GM23338 (cell line): ENCODE measurements around the gene MAFB. TPM values are rescaled to one million over a fixed set of nuclear protein-coding genes. Genes with fewer than 3 reads are reported as not detected.

Experiments
- ATAC-seq: fragments of 200-7000 bp; cut with Tn5 transposase; 3 replicates; pipeline ENCODE4 v1.9.1; 2020
- DNase-seq: peaks from one replicate; pipeline ENCODE4 v3.0.0-alpha.2; 2015; ENCODE audit warnings: low spot score
- H2AFZ ChIP-seq: fragments of 200-600 bp; sonication (generic); 2 replicates; pipeline ENCODE4 v1.8.0; 2016; ENCODE audit warnings: antibody characterized with exemption, mild to moderate bottlenecking, moderate library complexity
- H3F3A ChIP-seq: fragments of 200-600 bp; sonication (generic); replicated peaks from 2 replicates; pipeline ENCODE4 v1.8.0; 2017; ENCODE audit warnings: antibody characterized with exemption, mixed run types, low read depth
- H3K27ac ChIP-seq: fragments of 200-600 bp; sonication (generic); 2 replicates; pipeline ENCODE4 v1.6.1; 2016; ENCODE audit warnings: low read depth
- H3K27me3 ChIP-seq: fragments of 200-600 bp; sonication (generic); 2 replicates; pipeline ENCODE4 v1.8.0; 2016; ENCODE audit warnings: mild to moderate bottlenecking, mixed run types, moderate library complexity; ENCODE audit not compliant: insufficient read depth
- H3K36me3 ChIP-seq: fragments of 200-600 bp; sonication (generic); 2 replicates; pipeline ENCODE4 v1.8.0; 2016; ENCODE audit warnings: mild to moderate bottlenecking; ENCODE audit not compliant: insufficient read depth
- H3K4me1 ChIP-seq: fragments of 200-600 bp; sonication (generic); 2 replicates; pipeline ENCODE4 v1.8.0; 2016; ENCODE audit warnings: mild to moderate bottlenecking, moderate library complexity; ENCODE audit not compliant: insufficient read depth
- H3K4me2 ChIP-seq: fragments of 200-600 bp; sonication (generic); 2 replicates; pipeline ENCODE4 v1.7.1; 2017; ENCODE audit warnings: mixed run types
- H3K4me3 ChIP-seq: fragments of 200-600 bp; sonication (generic); 2 replicates; pipeline ENCODE4 v1.6.1; 2016; ENCODE audit warnings: mixed run types
- H3K79me2 ChIP-seq: fragments of 200-600 bp; sonication (generic); replicated peaks from 2 replicates; pipeline ENCODE4 v1.8.0; 2017; ENCODE audit warnings: mild to moderate bottlenecking; ENCODE audit not compliant: insufficient read depth
- H3K9me2 ChIP-seq: fragments of 200-600 bp; sonication (generic); 2 replicates; pipeline ENCODE4 v1.8.0; 2017; ENCODE audit not compliant: insufficient read depth
- H4K20me1 ChIP-seq: fragments of 200-600 bp; sonication (generic); replicated peaks from 2 replicates; pipeline ENCODE4 v1.8.0; 2017; ENCODE audit warnings: mild to moderate bottlenecking; ENCODE audit not compliant: insufficient read depth
- H3K27ac Mint-ChIP-seq: 2 replicates; pipeline ENCODE4 v1.8.0; 2020; ENCODE audit warnings: inconsistent platforms, mild to moderate bottlenecking, moderate library complexity, mixed read lengths
- H3K27me3 Mint-ChIP-seq: 3 replicates; pipeline ENCODE4 v1.8.0; 2022; ENCODE audit warnings: low read depth, mild to moderate bottlenecking, moderate library complexity, mixed read lengths, inconsistent platforms; ENCODE audit not compliant: insufficient read depth, poor library complexity
- H3K36me3 Mint-ChIP-seq: 3 replicates; pipeline ENCODE4 v1.8.0; 2021; ENCODE audit warnings: low read depth, mild to moderate bottlenecking, inconsistent platforms, moderate library complexity, mixed read lengths
- H3K4me1 Mint-ChIP-seq: 3 replicates; pipeline ENCODE4 v1.8.0; 2020; ENCODE audit warnings: mild to moderate bottlenecking, inconsistent platforms, mixed read lengths
- H3K4me3 Mint-ChIP-seq: 3 replicates; pipeline ENCODE4 v1.8.0; 2021; ENCODE audit warnings: moderate library complexity, mild to moderate bottlenecking, inconsistent platforms, mixed read lengths
- H3K9me3 Mint-ChIP-seq: 3 replicates; pipeline ENCODE4 v1.8.0; 2020; ENCODE audit warnings: moderate library complexity, mild to moderate bottlenecking, inconsistent platforms, mixed read lengths
- EZH2 ChIP-seq: fragments of 200-600 bp; sonication (generic); IDR thresholded peaks from one replicate; pipeline ENCODE4 v1.8.0; 2017; ENCODE audit warnings: antibody characterized with exemption, mild to moderate bottlenecking, low read depth; ENCODE audit not compliant: unreplicated experiment
- EZH2phosphoT487 ChIP-seq: fragments of 200-600 bp; sonication (generic); IDR thresholded peaks from one replicate; pipeline ENCODE4 v1.8.1; 2018; ENCODE audit warnings: antibody characterized with exemption; ENCODE audit not compliant: unreplicated experiment
- JUNB ChIP-seq: IDR thresholded peaks from one replicate; pipeline ENCODE4 v1.6.1; 2016; ENCODE audit warnings: antibody characterized with exemption; ENCODE audit not compliant: unreplicated experiment
- NANOG ChIP-seq: IDR thresholded peaks from 2 replicates; pipeline ENCODE4 v1.6.1; 2016; ENCODE audit warnings: antibody characterized with exemption, borderline replicate concordance
- POLR2AphosphoS5 ChIP-seq: IDR thresholded peaks from 2 replicates; pipeline ENCODE4 v1.6.1; 2016; ENCODE audit warnings: antibody characterized with exemption, low read depth
- STAT1 ChIP-seq: IDR thresholded peaks from one replicate; pipeline ENCODE4 v1.6.1; 2016; ENCODE audit warnings: antibody characterized with exemption; ENCODE audit not compliant: unreplicated experiment
- ZNF114 ChIP-seq: fragments of 250-450 bp; sonication (Bioruptor Pico); IDR thresholded peaks from 2 replicates; pipeline ENCODE4 v1.5.0; 2020; ENCODE audit warnings: mild to moderate bottlenecking, moderate library complexity
- ZNF331 ChIP-seq: fragments of 250-450 bp; sonication (Bioruptor Pico); IDR thresholded peaks from 2 replicates; pipeline ENCODE4 v1.5.0; 2020; ENCODE audit warnings: low read depth, mild to moderate bottlenecking, moderate library complexity
- polyA plus RNA-seq: library from polyadenylated mRNA; unstranded; fragments of >200 nt; fragmentation: Nextera tagmentation; extraction: Ambion mirVana; gene quantifications from 2 replicates; pipeline ENCODE4 v1.2.1, GENCODE V29; 2016
- total RNA-seq: library from RNA; depleted of rRNA; stranded (reverse); fragments of >200 nt; shearing (Covaris generic); gene quantifications from 2 replicates; pipeline ENCODE4 v1.2.3, GENCODE V29; 2014
- TF ChIP-seq, protein P1 (sequence below): fragments of 250-450 bp; sonication (Bioruptor Pico); IDR thresholded peaks from 2 replicates; pipeline ENCODE4 v1.5.0; 2020; ENCODE audit warnings: mild to moderate bottlenecking, moderate library complexity
- TF ChIP-seq, protein P2 (sequence below), 2 experiments: fragments of 200-600 bp in 1 of 2; sonication (generic) in 1 of 2; conservative IDR thresholded peaks; 2 replicates each; pipeline versions ENCODE4 v1.5.1 to v1.6.1; 2016 to 2017; ENCODE audit warnings: antibody characterized with exemption in 2 of 2, low read depth in 2 of 2, mild to moderate bottlenecking in 2 of 2, moderate library complexity in 1 of 2
- TF ChIP-seq, protein P3 (sequence below): IDR thresholded peaks from 2 replicates; pipeline ENCODE4 v1.6.1; 2016; ENCODE audit warnings: antibody characterized with exemption

The MAFB gene
- total and polyA plus RNA-seq, 2 experiments from 2014 or later = 1.6 to 2.3 TPM

DNA sequence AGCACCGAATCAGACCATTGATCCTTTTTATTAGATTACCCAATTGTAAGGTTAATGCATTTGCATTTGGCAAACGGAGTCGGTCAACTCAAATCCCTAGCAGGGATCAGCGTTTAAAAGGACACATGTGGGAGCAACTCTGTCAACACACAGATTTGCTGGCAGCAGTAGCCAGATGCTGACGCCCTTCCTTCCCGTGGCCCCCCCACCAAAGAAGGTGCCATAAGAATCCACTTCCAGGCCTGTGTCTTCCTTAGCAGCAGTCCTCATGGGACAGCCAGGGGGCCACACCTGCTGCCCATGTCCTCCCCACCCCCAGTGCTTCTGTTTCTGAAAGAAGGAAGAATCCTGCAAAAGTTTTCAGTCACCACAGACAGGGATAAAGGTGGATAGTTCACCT, 24.5 kb upstream of the MAFB start (continued):
- TF ChIP-seq, protein P1, sequence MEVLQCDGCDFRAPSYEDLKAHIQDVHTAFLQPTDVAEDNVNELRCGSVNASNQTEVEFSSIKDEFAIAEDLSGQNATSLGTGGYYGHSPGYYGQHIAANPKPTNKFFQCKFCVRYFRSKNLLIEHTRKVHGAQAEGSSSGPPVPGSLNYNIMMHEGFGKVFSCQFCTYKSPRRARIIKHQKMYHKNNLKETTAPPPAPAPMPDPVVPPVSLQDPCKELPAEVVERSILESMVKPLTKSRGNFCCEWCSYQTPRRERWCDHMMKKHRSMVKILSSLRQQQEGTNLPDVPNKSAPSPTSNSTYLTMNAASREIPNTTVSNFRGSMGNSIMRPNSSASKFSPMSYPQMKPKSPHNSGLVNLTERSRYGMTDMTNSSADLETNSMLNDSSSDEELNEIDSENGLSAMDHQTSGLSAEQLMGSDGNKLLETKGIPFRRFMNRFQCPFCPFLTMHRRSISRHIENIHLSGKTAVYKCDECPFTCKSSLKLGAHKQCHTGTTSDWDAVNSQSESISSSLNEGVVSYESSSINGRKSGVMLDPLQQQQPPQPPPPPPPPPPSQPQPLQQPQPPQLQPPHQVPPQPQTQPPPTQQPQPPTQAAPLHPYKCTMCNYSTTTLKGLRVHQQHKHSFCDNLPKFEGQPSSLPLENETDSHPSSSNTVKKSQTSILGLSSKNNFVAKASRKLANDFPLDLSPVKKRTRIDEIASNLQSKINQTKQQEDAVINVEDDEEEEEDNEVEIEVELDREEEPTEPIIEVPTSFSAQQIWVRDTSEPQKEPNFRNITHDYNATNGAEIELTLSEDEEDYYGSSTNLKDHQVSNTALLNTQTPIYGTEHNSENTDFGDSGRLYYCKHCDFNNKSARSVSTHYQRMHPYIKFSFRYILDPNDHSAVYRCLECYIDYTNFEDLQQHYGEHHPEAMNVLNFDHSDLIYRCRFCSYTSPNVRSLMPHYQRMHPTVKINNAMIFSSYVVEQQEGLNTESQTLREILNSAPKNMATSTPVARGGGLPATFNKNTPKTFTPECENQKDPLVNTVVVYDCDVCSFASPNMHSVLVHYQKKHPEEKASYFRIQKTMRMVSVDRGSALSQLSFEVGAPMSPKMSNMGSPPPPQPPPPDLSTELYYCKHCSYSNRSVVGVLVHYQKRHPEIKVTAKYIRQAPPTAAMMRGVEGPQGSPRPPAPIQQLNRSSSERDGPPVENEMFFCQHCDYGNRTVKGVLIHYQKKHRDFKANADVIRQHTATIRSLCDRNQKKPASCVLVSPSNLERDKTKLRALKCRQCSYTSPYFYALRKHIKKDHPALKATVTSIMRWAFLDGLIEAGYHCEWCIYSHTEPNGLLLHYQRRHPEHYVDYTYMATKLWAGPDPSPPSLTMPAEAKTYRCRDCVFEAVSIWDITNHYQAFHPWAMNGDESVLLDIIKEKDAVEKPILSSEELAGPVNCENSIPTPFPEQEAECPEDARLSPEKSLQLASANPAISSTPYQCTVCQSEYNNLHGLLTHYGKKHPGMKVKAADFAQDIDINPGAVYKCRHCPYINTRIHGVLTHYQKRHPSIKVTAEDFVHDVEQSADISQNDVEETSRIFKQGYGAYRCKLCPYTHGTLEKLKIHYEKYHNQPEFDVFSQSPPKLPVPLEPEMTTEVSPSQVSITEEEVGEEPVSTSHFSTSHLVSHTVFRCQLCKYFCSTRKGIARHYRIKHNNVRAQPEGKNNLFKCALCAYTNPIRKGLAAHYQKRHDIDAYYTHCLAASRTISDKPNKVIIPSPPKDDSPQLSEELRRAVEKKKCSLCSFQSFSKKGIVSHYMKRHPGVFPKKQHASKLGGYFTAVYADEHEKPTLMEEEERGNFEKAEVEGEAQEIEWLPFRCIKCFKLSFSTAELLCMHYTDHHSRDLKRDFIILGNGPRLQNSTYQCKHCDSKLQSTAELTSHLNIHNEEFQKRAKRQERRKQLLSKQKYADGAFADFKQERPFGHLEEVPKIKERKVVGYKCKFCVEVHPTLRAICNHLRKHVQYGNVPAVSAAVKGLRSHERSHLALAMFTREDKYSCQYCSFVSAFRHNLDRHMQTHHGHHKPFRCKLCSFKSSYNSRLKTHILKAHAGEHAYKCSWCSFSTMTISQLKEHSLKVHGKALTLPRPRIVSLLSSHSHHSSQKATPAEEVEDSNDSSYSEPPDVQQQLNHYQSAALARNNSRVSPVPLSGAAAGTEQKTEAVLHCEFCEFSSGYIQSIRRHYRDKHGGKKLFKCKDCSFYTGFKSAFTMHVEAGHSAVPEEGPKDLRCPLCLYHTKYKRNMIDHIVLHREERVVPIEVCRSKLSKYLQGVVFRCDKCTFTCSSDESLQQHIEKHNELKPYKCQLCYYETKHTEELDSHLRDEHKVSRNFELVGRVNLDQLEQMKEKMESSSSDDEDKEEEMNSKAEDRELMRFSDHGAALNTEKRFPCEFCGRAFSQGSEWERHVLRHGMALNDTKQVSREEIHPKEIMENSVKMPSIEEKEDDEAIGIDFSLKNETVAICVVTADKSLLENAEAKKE (CRISPR knock-in tag) = no peak
- no peak for TF ChIP-seq JUNB
- no peak for TF ChIP-seq POLR2AphosphoS5

DNA sequence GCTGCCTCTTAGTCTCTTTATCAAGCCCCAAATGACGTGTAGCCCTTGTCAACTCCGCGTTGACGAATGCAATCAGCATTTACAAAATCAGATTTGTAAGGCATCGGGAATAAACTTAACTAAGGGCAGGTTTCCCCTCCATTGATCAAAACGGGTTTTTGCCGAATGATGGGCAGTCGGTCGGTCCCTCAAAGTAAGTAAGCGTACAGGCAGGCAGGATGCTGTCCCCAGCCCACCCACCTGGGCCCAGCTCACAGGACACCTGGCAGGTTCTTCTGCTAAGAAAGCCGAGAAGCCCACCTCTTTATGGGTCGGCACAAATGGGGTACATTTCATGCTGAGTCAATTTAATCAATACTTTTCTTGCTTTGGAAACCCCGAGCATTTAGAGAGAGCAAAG, 22.0 kb upstream of the MAFB start:
- no peaks in the 10 kb centered on the region for H3K79me2 ChIP-seq
- H3K4me1 Mint-ChIP-seq = peaks cover 4% of the 10 kb centered on the region; the same call in 2 of the 3 replicates

More for the DNA sequence above, 22.0 kb upstream of the MAFB start:
- Mint-ChIP-seq H3K27ac (no peak overlapping the region), H3K27me3 (peaks cover 4% of the 10 kb centered on the region), H3K9me3 (no peaks in the 10 kb centered on the region), H3K4me3 (no peak overlapping the region), H3K36me3 (no peaks in the 10 kb centered on the region)
- no peak for TF ChIP-seq NANOG
- TF ChIP-seq POLR2AphosphoS5 = no peak
- TF ChIP-seq ZNF114 (CRISPR knock-in tag) = no peak
- TF ChIP-seq EZH2 = no peak
- TF ChIP-seq, protein P2, sequence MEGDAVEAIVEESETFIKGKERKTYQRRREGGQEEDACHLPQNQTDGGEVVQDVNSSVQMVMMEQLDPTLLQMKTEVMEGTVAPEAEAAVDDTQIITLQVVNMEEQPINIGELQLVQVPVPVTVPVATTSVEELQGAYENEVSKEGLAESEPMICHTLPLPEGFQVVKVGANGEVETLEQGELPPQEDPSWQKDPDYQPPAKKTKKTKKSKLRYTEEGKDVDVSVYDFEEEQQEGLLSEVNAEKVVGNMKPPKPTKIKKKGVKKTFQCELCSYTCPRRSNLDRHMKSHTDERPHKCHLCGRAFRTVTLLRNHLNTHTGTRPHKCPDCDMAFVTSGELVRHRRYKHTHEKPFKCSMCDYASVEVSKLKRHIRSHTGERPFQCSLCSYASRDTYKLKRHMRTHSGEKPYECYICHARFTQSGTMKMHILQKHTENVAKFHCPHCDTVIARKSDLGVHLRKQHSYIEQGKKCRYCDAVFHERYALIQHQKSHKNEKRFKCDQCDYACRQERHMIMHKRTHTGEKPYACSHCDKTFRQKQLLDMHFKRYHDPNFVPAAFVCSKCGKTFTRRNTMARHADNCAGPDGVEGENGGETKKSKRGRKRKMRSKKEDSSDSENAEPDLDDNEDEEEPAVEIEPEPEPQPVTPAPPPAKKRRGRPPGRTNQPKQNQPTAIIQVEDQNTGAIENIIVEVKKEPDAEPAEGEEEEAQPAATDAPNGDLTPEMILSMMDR (conservative IDR thresholded peaks at IDR 0.05; ENCODE audit: low read depth in 2 of 2) = no peak
- no peak for TF ChIP-seq ZNF331 (CRISPR knock-in tag)
- no peak for TF ChIP-seq JUNB
- TF ChIP-seq, protein P3, sequence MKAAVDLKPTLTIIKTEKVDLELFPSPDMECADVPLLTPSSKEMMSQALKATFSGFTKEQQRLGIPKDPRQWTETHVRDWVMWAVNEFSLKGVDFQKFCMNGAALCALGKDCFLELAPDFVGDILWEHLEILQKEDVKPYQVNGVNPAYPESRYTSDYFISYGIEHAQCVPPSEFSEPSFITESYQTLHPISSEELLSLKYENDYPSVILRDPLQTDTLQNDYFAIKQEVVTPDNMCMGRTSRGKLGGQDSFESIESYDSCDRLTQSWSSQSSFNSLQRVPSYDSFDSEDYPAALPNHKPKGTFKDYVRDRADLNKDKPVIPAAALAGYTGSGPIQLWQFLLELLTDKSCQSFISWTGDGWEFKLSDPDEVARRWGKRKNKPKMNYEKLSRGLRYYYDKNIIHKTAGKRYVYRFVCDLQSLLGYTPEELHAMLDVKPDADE = no peak
- TF ChIP-seq EZH2phosphoT487 = no peak
- TF ChIP-seq STAT1 = no peak
- H3F3A ChIP-seq = no peaks in the 10 kb centered on the region
- no peaks in the 10 kb centered on the region for H3K4me1 ChIP-seq
- no peaks in the 10 kb centered on the region for H3K27me3 ChIP-seq
- no peak for ATAC-seq
- no peak overlapping the region for H3K27ac ChIP-seq
- H3K36me3 ChIP-seq = no peaks in the 10 kb centered on the region
- H3K4me3 ChIP-seq = no peak overlapping the region
- DNase-seq = no peak
- H3K9me2 ChIP-seq = no peaks in the 10 kb centered on the region
- no peak overlapping the region for H2AFZ ChIP-seq
- H3K4me2 ChIP-seq = no peak overlapping the region
- H4K20me1 ChIP-seq = no peaks in the 10 kb centered on the region
